Measurements from ENCODE around the gene BICDL2.

- TF ChIP-seq POLR2A (IDR thresholded peaks at IDR 0.05; ENCODE audit: low read depth, low read length), result no peak
- no peak for TF ChIP-seq RAD21 (IDR thresholded peaks at IDR 0.05; ENCODE audit: low read length)
- no peak for TF ChIP-seq CTCF (conservative IDR thresholded peaks at IDR 0.05; ENCODE audit: low read depth, low read length)
- TF ChIP-seq CEBPB (IDR thresholded peaks at IDR 0.05; ENCODE audit: low read depth, low read length), result no peak
- TF ChIP-seq, protein P1, sequence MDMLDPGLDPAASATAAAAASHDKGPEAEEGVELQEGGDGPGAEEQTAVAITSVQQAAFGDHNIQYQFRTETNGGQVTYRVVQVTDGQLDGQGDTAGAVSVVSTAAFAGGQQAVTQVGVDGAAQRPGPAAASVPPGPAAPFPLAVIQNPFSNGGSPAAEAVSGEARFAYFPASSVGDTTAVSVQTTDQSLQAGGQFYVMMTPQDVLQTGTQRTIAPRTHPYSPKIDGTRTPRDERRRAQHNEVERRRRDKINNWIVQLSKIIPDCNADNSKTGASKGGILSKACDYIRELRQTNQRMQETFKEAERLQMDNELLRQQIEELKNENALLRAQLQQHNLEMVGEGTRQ (IDR thresholded peaks at IDR 0.05; ENCODE audit: low read depth, low read length), result no peak
- TF ChIP-seq MXI1 (IDR thresholded peaks at IDR 0.05; ENCODE audit: borderline replicate concordance, low read depth, low read length), result no peak
- no peak for TF ChIP-seq MAZ (IDR thresholded peaks at IDR 0.05; ENCODE audit: borderline replicate concordance, low read depth, low read length)
- TF ChIP-seq MAFK (IDR thresholded peaks at IDR 0.05; ENCODE audit: low read depth, low read length), result no peak
- TF ChIP-seq BHLHE40 (IDR thresholded peaks at IDR 0.05; ENCODE audit: low read depth, low read length), result no peak
- TF ChIP-seq RFX5 (IDR thresholded peaks at IDR 0.05; ENCODE audit: low read depth, low read length), result no peak
- TF ChIP-seq ELK1 (IDR thresholded peaks at IDR 0.05; ENCODE audit: borderline replicate concordance, low read depth, low read length), result no peak
- no peak for TF ChIP-seq RCOR1 (IDR thresholded peaks at IDR 0.05; ENCODE audit: insufficient replicate concordance, low read length)
- TF ChIP-seq SMC3 (IDR thresholded peaks at IDR 0.05; ENCODE audit: low read depth, low read length), result no peak
These were observed 27.1 kb upstream of the BICDL2 start for GRCh38 chr16:3063625-3064386.

Measured in IMR-90 (cell line).